Memory B cell (primary cell): ENCODE data around the gene CFAP410.
A peak's percentile ranks its signal among the peaks of the same experiment; 100 is the strongest.

ENCODE experiments used
- ATAC-seq: fragments of 150-1000 bp; cut with Tn5 transposase; 2 replicates; pipeline ENCODE4 v1.10.0; 2021; ENCODE audit warnings: low read depth, mild to moderate bottlenecking, moderate library complexity
- DNase-seq, 2 donors: peaks; one replicate each; pipeline ENCODE4 v3.0.0; 2022; ENCODE audit warnings: low spot score in 2 of 2
- H3K27ac Mint-ChIP-seq: one replicate; pipeline ENCODE4 v1.8.0; 2022; ENCODE audit warnings: mild to moderate bottlenecking, moderate library complexity, mixed read lengths
- H3K27me3 Mint-ChIP-seq: one replicate; pipeline ENCODE4 v1.8.0; 2022; ENCODE audit warnings: mixed read lengths
- H3K36me3 Mint-ChIP-seq: one replicate; pipeline ENCODE4 v1.8.0; 2022; ENCODE audit warnings: mild to moderate bottlenecking, mixed read lengths
- H3K4me1 Mint-ChIP-seq: one replicate; pipeline ENCODE4 v1.8.0; 2022; ENCODE audit warnings: mixed read lengths
- H3K4me3 Mint-ChIP-seq: one replicate; pipeline ENCODE4 v1.8.0; 2022; ENCODE audit warnings: mild to moderate bottlenecking, moderate library complexity, mixed read lengths
- H3K9me3 Mint-ChIP-seq: one replicate; pipeline ENCODE4 v1.8.0; 2022; ENCODE audit warnings: mixed read lengths

CFAP410 gene

DNA sequence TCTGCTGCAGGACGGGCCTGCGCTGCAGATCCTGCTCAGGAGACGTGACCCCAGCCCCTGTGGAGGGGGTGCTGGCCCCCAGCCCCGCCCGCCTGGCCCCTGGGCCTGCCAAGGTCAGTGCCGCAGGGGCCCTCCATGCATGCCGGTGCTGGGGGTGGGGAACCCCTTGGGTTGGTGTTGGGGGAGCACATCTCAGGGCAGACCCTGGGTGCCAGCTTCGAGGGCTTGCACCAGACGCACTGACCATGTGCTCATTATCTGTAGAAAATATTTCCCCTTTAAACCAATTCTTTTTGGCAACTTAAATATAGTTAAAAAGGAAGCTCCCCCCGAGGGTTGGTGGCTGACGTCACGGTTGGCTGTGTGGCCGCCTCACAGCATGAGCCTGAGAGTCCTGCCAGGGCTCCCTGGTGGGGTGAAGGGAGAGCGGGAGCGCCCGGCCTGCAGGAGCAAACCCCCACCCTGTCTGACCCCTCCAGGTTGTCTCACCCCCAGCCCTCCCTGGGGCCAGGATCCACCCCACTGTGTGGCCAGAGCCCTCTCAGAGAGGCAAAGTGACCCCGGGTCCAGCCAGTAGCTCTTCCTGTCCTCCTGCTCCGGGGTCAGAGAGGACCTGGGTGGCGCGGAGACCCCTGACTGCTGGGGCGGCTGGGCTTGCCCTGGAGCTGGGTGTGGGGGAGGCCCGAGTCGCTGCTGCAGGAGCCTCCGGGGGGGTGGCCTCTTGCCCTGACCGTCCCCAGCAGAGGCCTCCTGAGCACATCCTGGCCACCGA is 44.6 kb downstream of the CFAP410 start:
- Mint-ChIP-seq H3K27ac (no peak overlapping the region), H3K4me1 (peaks cover 26% of the 10 kb centered on the region), H3K9me3 (no peaks in the 10 kb centered on the region), H3K36me3 (no peaks in the 10 kb centered on the region), H3K27me3 (peaks cover 2% of the 10 kb centered on the region), H3K4me3 (no peak overlapping the region)
- DNase-seq (no peak), ATAC-seq (no peak)

DNA sequence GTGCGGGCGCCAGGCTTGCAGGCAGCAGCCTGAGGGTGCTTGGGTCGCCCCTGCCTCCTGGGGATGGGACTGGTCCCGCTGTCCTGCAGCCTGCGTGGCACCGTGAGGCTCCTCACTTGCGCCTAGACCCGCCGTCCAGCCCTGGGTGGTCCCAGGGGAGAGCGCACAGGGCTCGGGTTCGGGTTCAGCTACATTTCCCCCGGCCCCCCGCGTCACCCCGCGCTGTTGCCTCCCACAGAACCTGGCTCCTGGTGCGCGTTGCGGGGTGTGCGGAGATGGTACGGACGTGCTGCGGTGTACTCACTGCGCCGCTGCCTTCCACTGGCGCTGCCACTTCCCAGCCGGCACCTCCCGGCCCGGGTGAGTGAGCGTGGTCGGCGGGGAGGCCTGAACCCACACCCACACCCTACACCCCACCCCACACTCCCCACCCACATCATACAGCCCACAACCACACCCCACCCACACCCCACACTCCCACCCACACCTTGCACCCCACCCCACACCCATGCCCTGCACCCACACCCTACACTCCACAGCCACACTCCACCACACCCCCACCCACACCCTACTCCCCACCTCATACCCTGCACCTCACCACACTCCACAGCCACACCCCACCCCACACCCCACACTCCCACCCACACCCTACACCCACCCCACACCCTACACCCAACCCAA is 45.5 kb downstream of the CFAP410 start:
- no peak overlapping the region for H3K4me3 Mint-ChIP-seq

DNA sequence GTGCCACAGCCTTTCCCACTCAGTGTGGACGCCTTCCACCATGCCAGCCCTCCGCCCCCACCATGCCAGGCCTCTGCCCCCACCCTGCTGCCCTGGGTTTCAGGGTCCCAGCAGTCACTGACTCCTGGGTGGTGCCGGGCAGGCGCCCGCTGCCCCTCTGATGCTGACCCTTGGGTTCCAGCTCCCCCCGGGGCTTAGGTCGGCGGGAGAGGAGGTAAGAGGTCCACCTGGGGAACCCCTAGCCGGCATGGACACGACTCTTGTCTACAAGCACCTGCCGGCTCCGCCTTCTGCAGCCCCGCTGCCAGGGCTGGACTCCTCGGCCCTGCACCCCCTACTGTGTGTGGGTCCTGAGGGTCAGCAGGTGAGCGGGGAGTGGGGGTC is 46.4 kb downstream of the CFAP410 start:
- peaks cover 4% of the 10 kb centered on the region for H3K27me3 Mint-ChIP-seq
- H3K4me3 Mint-ChIP-seq: no peak overlapping the region
- no peak for ATAC-seq
- peaks cover 18% of the 10 kb centered on the region for H3K4me1 Mint-ChIP-seq
- H3K27ac Mint-ChIP-seq: no peak overlapping the region
- no peaks in the 10 kb centered on the region for H3K36me3 Mint-ChIP-seq
- DNase-seq: no peak
- H3K9me3 Mint-ChIP-seq: no peaks in the 10 kb centered on the region

More for the DNA sequence above, 45.5 kb downstream of the CFAP410 start:
- no peaks in the 10 kb centered on the region for H3K9me3 Mint-ChIP-seq
- peaks cover 2% of the 10 kb centered on the region for H3K27me3 Mint-ChIP-seq
- H3K4me1 Mint-ChIP-seq: peaks cover 21% of the 10 kb centered on the region
- no peak for ATAC-seq
- no peaks in the 10 kb centered on the region for H3K36me3 Mint-ChIP-seq
- H3K27ac Mint-ChIP-seq: no peak overlapping the region
- DNase-seq: no peak

- DNase-seq: no peak
- peaks cover 20% of the 10 kb centered on the region for H3K4me1 Mint-ChIP-seq
- no peaks in the 10 kb centered on the region for H3K9me3 Mint-ChIP-seq
- no peak overlapping the region for H3K27ac Mint-ChIP-seq
- peaks cover 6% of the 10 kb centered on the region for H3K27me3 Mint-ChIP-seq
- H3K4me3 Mint-ChIP-seq: no peak overlapping the region
- ATAC-seq: no peak
- no peaks in the 10 kb centered on the region for H3K36me3 Mint-ChIP-seq
Measured at GRCh38 chr21:44291936-44292811, 47.0 kb downstream of the CFAP410 start.

DNA sequence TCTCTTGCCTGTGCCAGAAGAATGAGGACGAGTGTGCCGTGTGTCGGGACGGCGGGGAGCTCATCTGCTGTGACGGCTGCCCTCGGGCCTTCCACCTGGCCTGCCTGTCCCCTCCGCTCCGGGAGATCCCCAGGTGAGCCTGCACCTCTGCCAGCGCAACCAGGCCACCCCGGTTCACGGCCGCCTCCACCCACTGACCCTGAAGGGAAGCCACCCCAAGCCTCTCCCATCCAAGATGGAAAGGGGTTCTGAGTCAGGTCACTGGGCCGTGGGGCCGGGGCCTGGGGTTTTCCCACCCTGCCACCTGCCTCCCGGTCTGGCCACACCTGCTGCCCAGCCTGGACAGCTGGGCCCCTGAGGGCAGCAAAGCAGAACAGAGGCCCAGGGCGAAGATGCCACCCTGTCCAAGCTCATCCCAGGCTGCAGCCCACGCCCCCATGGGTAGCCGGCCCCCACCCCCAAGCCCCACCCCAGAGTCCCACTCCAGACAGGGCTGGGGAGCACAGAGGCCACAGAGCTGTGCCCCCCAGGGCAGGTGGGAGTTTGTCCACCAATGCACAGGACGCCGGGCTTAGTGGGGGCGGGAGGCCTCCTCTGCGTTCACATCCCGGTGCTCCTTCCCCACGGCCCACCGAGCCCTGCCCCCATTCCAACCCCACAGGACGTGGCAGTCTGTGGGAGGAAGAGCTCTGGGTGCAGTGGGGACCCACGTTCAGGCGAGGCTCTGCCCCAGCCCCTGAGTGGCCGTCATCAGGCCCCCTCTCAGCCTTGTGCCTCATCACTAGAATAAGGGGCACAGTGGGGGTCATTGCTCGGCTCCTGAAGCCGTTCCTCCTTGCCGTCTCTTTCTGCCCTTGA is 47.9 kb downstream of the CFAP410 start:
- peaks cover 20% of the 10 kb centered on the region for H3K4me1 Mint-ChIP-seq
- no peaks in the 10 kb centered on the region for H3K36me3 Mint-ChIP-seq
- peaks cover 6% of the 10 kb centered on the region for H3K27me3 Mint-ChIP-seq
- H3K4me3 Mint-ChIP-seq: no peak overlapping the region
- ATAC-seq: no peak
- no peak for DNase-seq
- no peak overlapping the region for H3K27ac Mint-ChIP-seq
- H3K9me3 Mint-ChIP-seq: no peaks in the 10 kb centered on the region

GRCh38 chr21:44290327-44291077 is 48.7 kb downstream of the CFAP410 start:
- Mint-ChIP-seq H3K36me3 (no peaks in the 10 kb centered on the region), H3K4me1 (peaks cover 20% of the 10 kb centered on the region), H3K4me3 (no peak overlapping the region), H3K27ac (no peak overlapping the region), H3K9me3 (no peaks in the 10 kb centered on the region), H3K27me3 (peaks cover 6% of the 10 kb centered on the region)
- DNase-seq (no peak), ATAC-seq (no peak)

- Mint-ChIP-seq H3K36me3 (no peaks in the 10 kb centered on the region), H3K4me1 (peaks cover 16% of the 10 kb centered on the region), H3K4me3 (no peak overlapping the region), H3K27ac (no peak overlapping the region), H3K9me3 (no peaks in the 10 kb centered on the region), H3K27me3 (peaks cover 6% of the 10 kb centered on the region)
- DNase-seq (no peak), ATAC-seq (no peak)
Measured at GRCh38 chr21:44289381-44290010, 49.7 kb downstream of the CFAP410 start.

- no peak overlapping the region for H3K27ac Mint-ChIP-seq
- ATAC-seq (no peak), DNase-seq (no peak)
- peaks cover 6% of the 10 kb centered on the region for H3K27me3 Mint-ChIP-seq
- peaks cover 18% of the 10 kb centered on the region for H3K4me1 Mint-ChIP-seq
- no peak overlapping the region for H3K4me3 Mint-ChIP-seq
- no peaks in the 10 kb centered on the region for H3K36me3 Mint-ChIP-seq
- no peaks in the 10 kb centered on the region for H3K9me3 Mint-ChIP-seq
Measured at GRCh38 chr21:44288251-44289110, 50.7 kb downstream of the CFAP410 start.

- Mint-ChIP-seq H3K36me3 (no peaks in the 10 kb centered on the region), H3K9me3 (no peaks in the 10 kb centered on the region), H3K4me3 (no peak overlapping the region), H3K4me1 (peaks cover 22% of the 10 kb centered on the region), H3K27me3 (peaks cover 7% of the 10 kb centered on the region), H3K27ac (no peak overlapping the region)
- DNase-seq (no peak), ATAC-seq (peak; percentile 26)
Measured at GRCh38 chr21:44286716-44287632, 52.2 kb downstream of the CFAP410 start.

- H3K4me1 Mint-ChIP-seq: peaks cover 17% of the 10 kb centered on the region
- H3K36me3 Mint-ChIP-seq: no peaks in the 10 kb centered on the region
- ATAC-seq (no peak), DNase-seq (no peak)
- H3K27me3 Mint-ChIP-seq: peaks cover 7% of the 10 kb centered on the region
- H3K27ac Mint-ChIP-seq: no peak overlapping the region
- H3K4me3 Mint-ChIP-seq: no peak overlapping the region
- no peaks in the 10 kb centered on the region for H3K9me3 Mint-ChIP-seq
Measured at GRCh38 chr21:44286086-44286715, 53.0 kb downstream of the CFAP410 start.
